Epidermal melanocyte (primary cell): ENCODE data around the gene TECPR2.

Source experiments
- DNase-seq: peaks from one replicate; pipeline ENCODE4 v3.0.0; 2011; ENCODE audit warnings: low spot score; ENCODE audit not compliant: insufficient read length

TECPR2 gene

GRCh38 chr14:102373110-102373509, 10.4 kb downstream of the TECPR2 start:
- no peak for DNase-seq

GRCh38 chr14:102374264-102374663, 11.5 kb downstream of the TECPR2 start:
- no peak for DNase-seq

GRCh38 chr14:102375119-102375518, 12.4 kb downstream of the TECPR2 start:
- DNase-seq, result no peak

- no peak for DNase-seq
These were observed 15.0 kb downstream of the TECPR2 start for GRCh38 chr14:102377696-102378095.

GRCh38 chr14:102378830-102379229, 16.1 kb downstream of the TECPR2 start:
- no peak for DNase-seq

- DNase-seq, result no peak
These were observed 24.3 kb downstream of the TECPR2 start for GRCh38 chr14:102387086-102387485.

- no peak for DNase-seq
These were observed 26.5 kb downstream of the TECPR2 start for GRCh38 chr14:102389246-102389645.

- no peak for DNase-seq
These were observed 27.5 kb downstream of the TECPR2 start for GRCh38 chr14:102390064-102390855.

GRCh38 chr14:102392506-102392905, 29.8 kb downstream of the TECPR2 start:
- DNase-seq, result no peak

GRCh38 chr14:102394717-102395375, 32.1 kb downstream of the TECPR2 start:
- no peak for DNase-seq

GRCh38 chr14:102396521-102396920, 33.8 kb downstream of the TECPR2 start:
- no peak for DNase-seq

- no peak for DNase-seq
These were observed 40.3 kb downstream of the TECPR2 start for GRCh38 chr14:102403028-102403427.

GRCh38 chr14:102407258-102407657, 44.5 kb downstream of the TECPR2 start:
- no peak for DNase-seq

GRCh38 chr14:102408724-102409123, 46.0 kb downstream of the TECPR2 start:
- no peak for DNase-seq

- DNase-seq, result no peak
These were observed 52.9 kb downstream of the TECPR2 start for GRCh38 chr14:102415671-102416070.

- no peak for DNase-seq
These were observed 54.3 kb downstream of the TECPR2 start for GRCh38 chr14:102417001-102417431.

GRCh38 chr14:102417646-102418045, 54.9 kb downstream of the TECPR2 start:
- DNase-seq, result no peak

GRCh38 chr14:102418169-102418852, 55.6 kb downstream of the TECPR2 start:
- no peak for DNase-seq

- no peak for DNase-seq
These were observed 56.1 kb downstream of the TECPR2 start for GRCh38 chr14:102418853-102419240.

- no peak for DNase-seq
These were observed 56.5 kb downstream of the TECPR2 start for GRCh38 chr14:102419276-102419675.

- no peak for DNase-seq
These were observed 57.0 kb downstream of the TECPR2 start for GRCh38 chr14:102419716-102420115.

- no peak for DNase-seq
These were observed 58.8 kb downstream of the TECPR2 start for GRCh38 chr14:102421411-102422057.
